Endothelial cell of hepatic sinusoid (primary cell): Measurements from ENCODE around the gene SAMD5.

Experiments used
- in situ Hi-C: cut with HindIII; loops from 2 replicates; pipeline ENCODE4 v1.10.0; 2017; ENCODE audit warnings: low sequenced_read_pairs

SAMD5 gene

DNA sequence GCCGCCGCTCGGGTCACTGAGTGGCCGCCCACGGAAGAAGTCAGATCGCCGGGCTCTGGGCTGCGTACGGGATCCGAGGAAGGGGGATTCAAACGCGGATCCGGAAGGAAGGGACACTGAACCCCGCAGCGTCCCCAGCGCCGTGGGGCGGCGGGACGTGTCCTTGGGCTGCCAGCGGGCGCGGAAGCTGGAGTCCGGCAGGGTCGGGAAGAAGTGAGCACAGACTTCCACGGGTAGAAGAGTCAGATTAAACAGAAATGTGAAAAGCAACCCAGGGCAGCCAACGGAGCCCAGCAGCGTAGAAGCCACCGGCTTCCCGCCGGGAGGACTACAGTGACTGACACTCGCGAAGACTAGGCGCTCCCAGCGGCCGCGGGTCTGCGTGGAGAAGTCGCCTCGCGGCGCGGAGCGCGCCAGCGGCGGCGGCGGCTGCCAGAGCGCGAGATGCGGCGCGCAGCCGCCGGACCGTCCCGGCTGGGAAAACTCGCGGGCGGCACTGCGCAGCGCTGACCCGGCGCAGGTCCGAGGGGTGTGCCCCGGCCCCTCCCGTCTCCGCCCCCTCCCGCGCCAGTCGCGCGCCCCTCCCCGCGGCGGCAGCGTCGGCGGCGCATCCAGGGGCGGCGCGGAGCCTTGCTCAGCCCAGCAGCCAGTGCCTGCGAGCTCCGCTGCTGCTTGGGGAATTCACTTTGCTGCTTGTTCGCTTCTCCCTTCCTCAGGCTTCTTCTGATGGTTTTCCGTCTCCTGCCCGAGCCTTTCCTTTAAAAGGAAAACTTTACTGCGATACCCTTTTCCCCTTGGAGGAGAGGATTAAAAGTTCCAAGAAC is at the start of gene SAMD5:
TSS of gene SAMD5 (plus strand) at position 649 of the 824 bp plus-strand sequence. CDS start 239 bp downstream, outside the sequence.
- in situ Hi-C loops, result no loop called here

DNA sequence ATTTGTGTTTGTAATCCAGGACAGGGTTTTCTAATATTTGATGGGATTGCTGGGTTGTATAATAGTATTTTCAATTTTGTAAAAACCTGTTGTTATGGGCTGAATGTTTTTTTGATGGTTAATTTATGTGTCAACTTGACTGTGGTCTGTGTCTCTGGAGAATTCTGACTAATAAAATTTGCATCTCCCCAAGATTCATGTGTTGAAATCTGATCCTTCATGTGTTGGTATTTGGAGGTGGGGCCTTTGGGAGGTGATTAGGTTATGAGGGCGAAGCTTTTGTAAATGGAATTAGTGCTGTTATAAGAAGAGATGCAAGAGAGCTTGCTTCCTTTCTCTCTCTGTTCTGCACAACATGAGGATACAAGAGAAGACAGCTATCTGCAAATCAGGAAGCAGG is 48.7 kb upstream of the SAMD5 start:
- in situ Hi-C loops, result no loop called here

DNA sequence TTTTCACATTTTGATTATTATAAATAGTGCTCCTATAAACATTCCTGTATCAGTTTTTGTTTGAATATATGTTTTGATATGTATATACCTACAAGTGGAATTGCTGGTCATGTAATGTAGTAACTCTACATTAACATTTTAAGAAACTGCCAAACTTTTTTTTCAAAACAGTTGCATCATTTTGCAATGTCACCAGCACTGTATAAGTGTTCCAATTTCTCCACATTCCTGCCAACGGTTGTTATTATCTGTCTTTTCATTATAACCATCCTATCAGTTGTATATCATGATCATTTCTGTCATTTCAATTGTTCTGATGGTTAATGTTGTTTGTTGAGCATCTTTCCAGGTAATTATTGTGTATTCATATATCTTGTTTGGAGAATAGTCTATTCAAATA is 44.8 kb upstream of the SAMD5 start:
- in situ Hi-C loops, result no loop called here

DNA sequence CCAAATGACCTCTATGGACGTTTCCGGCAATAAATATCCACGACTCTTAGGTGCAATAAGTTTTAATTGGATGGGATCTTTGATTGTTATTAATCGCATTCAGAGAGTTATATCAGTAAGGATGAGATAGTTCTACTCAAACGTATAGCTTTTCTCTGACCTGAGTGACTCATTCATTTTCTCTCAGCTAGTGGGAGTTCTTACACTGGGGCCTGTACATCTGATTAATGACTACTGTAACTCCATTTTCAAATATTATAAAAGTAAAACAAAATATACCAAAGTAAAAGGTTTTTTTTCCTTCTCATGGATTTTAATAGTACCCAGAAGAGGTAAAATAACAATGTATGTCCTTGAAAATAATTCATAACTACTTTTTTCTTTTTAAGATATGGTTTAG is 41.1 kb upstream of the SAMD5 start:
- in situ Hi-C loops, result no loop called here

DNA sequence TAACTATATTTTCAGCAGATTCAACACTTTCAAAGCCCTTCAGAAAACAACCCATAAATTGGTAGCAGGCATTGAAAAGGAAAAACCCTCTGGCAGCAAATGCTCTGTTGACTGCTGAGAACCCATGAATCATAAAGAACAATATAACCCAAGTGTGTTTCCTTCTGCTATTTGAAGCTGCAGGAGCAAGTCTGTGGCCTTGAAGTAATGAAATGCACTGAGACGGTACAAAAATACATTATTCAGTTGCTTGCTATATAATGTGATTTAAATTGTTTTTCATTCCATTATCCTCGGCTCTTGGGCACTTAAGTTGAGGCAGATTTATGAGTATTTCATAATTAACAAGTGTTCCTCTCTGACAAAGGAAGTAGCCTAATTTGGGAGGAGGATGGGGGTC is 40.6 kb upstream of the SAMD5 start:
- in situ Hi-C loops, result no loop called here

DNA sequence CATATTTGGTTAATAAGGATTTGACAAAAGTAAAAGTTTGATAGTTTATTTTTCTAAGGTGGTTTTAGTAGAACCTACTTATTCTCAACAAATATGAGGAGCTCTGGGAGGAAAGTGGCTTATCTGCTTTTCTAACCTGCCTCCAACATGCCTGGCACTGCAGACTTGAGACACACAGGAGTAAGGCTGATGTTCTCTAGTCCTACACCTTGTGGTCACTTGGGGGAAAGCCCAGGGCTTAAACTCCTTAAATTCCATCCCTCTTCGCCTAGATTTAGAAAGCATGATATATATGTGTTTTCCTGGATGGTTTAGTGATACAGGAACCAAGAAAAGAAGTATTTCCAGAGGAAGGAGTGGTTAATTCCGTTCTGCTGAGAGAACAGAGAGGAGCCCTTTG is 39.9 kb upstream of the SAMD5 start:
- in situ Hi-C loops, result no loop called here

DNA sequence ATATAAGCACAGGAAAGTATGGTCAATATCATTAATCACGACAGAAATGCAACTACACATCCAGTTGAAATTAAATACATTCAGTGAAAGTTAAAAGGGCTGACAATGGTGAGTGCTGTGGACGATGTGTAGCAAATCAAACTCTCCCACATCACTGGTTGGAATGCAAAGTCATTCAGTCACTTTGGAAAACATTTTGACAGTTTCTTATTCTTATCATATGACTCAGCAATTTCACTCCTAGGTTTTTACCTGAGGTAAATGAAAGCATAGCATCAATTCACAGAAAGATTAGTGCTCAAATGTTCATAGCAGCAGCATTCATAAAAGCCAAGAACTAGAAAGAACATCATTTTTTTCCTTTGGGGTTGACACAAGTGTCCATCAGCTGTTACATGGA is 28.6 kb upstream of the SAMD5 start:
- in situ Hi-C loops, result no loop called here

DNA sequence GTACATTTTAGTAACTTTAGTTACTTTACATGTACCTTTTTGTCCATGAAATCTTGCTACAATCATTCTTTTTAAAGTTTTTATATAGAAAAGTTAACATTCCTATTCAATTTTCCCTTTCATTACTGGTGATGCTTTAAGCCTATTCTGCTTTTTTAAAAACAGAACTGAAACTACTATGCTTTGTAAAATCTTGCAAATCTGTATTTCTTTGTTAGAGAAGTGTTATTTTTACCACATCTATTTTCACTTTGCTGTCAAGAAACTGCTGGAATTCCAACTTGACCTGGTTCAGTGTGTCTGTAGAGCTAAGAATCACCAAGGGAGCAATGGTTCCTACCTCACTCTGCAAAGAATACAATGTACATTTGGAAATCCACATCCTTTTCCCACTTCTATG is 21.8 kb upstream of the SAMD5 start:
- in situ Hi-C loops, result no loop called here

DNA sequence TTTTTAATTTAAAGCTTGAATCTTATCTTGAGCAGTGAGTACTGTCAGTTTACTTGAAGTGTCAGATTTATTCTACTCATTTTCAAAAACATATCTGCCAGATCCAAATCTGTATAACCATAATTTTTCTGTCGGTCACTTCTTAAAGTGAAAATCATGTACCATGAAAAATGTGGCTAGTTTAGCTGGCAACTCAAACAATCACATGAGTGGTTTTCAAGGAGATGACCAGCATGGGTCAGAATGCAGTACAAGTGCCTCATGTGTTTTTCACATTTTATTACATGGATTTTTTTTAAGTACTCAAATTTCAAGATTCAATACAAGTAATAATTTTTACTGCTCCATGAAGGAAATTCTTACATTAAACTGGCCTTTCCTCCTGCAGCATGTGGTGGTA is 11.0 kb upstream of the SAMD5 start:
- in situ Hi-C loops, result no loop called here

DNA sequence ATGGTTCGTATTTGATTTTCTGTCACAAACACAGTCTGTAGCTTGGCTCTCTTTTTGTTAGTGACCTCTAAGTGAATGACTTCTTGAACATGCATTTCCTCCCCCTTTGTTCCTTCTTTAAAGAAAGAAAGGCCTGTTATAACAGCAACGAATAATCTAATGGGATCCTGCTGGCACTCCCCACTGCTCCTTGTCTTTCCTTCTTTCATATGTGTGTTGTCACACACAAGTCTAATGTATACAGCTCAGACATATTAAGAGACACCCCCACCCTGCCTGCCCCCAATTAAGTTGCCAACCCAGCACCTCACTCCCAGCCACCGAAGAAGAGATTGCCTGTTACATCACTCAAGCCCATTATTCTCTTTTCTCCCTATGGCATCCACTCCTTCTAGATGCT is 4.9 kb upstream of the SAMD5 start:
- in situ Hi-C loops, result no loop called here

DNA sequence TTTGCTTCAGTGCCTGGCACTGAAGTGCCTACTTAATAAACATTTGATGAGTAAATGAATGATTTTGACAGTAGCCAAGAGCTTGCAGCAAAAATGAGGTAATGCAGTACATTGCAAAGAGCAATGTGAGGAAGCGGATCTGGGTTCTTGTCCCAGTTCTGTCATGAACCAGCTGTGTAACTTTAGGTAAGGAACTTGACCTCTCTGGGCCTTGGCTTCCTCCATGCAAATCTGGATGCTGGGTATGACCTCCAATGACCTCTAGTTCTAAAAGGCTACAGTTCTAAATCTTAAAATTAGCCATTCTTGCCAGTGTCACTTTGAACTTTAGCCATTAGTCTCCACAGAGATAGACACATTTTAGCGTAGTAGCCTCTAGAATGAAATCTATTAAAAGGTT is 3.6 kb upstream of the SAMD5 start:
- in situ Hi-C loops, result no loop called here

DNA sequence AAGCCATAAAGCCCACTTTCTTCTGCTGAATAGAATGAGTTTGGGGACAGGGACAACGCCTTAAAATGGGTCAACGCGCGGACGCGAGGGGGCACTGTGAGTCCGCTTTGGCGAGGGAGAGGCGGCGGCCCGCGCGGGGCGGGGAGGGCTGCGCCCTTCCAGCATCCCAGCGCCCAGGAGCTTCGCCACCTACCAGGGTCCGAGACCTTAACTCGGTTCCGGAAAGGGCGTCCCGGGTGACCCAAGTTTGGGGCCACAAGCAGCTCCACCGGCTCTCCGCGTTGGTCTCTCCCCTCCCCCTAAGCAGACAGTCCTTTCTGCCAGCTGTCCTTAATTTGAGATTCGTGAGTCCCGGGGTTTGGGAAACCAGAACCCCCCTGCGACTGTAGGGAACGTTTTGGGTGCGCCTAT is 1.8 kb upstream of the SAMD5 start:
- in situ Hi-C loops, result no loop called here

DNA sequence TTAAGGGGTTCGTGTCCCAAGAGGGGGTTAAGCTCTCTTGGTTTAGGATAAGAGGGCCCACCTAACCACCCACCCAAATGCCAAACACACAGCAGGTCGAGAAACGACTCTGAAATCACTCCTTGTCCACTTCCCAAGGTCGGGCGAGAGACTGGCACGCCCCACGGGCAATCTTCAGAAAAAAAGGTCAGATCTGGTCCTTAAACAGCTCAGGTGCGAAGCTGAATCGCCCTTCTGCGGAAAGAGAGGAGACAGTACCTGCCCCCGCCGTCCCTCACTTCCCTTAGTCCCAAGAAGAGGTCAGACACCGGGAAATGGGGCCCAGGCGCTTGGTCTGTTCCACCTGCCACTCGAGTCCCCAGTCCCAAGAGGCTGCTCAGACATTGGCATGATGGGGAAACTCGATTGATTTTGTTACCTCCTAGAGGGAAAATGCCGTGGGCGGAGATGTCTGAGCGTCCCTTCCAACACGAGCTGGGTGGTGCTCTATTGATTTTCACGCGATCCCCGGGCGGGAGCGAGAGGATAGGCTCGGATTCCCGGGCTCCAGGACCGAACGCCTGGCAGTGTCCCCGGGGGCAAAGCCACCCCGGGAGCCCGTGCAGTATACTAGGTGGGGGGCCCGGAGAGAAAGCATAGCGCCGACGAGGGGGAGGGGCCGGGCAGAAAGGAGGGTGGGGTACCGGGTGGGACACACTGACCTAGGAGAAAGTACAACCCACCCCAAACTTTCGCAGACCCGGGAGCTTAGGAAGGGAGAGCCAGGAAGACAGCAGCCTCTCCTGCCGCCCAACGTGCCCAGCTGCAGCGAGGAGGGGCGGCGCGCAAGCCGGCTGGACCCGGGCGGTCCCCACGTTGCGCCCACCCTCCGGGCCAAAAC is 1.1 kb upstream of the SAMD5 start:
- in situ Hi-C loops, result no loop called here

DNA sequence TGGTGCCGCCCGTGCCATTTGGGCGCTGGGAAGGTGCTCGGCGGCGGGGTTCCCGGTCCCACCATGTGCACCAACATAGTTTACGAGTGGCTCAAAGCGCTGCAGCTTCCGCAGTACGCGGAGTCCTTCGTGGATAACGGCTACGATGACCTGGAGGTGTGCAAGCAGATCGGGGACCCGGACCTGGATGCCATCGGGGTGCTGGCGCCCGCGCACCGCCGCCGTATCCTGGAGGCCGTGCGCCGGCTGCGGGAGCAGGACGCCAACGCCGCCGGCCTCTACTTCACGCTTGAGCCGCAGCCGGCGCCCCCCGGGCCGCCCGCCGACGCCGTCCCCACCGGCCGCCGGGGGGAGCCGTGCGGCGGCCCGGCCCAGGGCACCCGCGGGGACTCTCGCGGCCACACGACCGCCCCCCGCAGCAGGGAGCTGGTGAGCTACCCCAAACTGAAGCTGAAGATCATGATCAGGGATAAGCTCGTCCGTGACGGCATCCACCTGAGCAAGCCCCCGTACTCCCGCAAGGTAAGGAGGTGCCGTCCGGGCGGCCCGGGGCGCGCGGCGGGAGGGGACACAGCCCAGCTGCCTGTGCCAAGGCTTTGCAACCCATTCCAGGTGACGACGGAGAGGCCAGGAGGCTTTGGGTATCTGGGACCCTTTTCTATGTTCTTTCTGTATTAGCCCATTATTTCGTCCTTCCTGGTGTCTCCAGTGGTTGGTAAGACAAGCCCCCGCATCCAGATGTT is 547 bp downstream of the SAMD5 start:
- in situ Hi-C loops, result no loop called here

DNA sequence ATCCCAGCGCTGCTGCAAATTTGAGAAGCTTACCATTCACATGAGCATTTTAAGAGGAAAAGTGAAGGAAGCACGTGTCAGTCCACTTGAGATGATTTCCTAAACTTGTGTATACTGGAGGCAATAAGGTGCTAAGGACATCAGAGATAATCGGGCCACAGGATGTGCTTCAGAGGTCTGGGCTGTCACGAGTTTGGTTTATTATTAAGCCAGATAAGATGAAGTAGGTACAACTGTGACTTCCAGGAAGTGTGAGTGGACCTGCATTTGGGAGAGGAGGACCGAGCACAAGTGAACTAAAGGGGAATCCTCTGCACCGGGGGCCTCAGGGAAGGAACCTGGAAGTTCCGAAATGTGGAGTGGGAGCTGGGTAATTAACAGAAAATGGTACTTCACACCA is 1.4 kb downstream of the SAMD5 start:
- in situ Hi-C loops, result loop anchor here (5.0 kb wide), 2 partner anchors 77 to 657 kb away; no protein-coding TSS in a partner anchor

DNA sequence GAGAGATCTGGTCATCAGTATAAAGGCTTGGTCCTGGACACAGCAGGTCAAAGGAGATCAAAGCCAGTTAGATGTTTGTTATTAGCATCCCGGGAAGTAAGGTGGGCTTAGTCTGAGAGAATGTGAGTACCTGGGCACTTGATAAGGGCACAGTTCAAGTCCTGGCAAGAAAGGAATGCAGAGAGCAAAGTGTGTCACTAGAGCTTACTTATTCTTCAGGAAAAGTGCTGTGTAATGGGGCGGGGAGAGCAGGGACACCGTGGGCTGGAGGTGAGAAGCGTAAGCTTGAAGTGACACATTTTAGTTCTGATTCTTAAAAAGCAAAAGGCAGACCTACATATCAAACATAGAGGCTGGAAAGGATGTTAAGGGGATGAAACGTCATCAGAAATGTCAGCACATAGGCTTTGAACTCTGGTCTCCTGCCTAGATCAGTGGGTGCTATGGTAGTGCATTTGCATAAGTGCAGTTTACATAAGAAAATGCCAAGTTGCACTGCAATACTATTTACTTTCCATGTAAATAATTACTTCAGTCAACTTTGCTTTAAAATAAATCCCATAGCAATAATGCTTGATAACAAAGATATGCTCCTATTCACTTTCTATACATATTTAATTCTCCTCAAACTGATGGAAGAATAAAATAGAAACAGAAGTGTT is 2.6 kb downstream of the SAMD5 start:
- in situ Hi-C loops, result loop anchor here (5.0 kb wide), 2 partner anchors 76 to 656 kb away; no protein-coding TSS in a partner anchor

DNA sequence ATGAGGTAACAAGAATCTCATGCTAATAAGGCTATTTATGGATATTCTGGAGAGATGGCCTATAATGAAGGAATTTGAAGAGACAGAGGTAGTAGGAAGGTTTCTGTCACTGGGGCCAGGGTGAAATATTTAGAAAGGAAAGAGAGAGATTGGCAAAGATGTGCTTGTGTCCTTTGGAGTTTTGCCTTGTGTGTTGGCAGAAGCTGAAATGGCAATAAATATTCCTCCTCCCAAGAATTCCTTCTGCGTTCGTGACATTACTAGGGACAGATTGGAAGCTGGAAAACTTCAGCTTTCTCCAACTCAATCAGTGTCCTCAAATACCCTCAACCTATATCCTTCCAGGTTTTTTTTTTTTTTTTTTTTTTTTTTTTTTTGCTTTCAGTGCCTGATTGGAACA is 6.3 kb downstream of the SAMD5 start:
- in situ Hi-C loops, result loop anchor here (5.0 kb wide), 2 partner anchors 72 to 652 kb away; no protein-coding TSS in a partner anchor

DNA sequence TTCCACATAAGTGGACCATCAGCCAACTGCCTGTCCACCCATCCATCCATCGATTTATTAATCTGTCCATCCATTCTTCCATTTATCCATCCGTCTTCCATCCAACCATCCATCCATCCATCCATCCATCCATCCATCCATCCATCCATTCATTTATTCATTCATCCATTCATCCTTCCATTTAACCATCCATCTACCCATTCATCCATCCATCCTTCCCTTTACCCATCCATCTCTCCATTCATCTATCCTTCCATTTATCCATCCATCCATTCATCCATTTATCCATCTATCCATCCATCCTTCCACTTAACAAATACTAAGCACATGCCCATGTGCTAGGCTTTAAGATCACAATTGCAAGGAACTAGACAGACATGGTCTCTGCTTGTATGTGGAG is 6.8 kb downstream of the SAMD5 start:
- in situ Hi-C loops, result no loop called here

DNA sequence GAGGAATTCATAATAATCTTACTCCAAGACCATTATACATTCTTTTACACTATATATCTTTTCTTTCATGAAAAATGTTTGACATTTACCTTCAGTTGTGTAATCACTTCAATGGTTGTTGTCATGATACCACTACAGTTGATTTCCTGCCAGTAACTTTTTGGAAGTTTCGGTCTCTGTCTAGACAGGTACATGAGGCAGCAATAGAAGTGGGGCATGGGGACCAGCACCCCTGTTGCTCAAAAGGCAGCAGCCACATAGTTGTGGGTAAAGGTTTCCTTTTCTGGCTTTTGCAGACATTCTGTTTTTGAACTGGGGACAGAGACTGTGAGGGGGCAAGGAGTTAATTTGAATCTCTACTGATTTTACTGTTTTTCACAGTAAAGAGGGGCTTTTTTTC is 14.1 kb downstream of the SAMD5 start:
- in situ Hi-C loops, result no loop called here

DNA sequence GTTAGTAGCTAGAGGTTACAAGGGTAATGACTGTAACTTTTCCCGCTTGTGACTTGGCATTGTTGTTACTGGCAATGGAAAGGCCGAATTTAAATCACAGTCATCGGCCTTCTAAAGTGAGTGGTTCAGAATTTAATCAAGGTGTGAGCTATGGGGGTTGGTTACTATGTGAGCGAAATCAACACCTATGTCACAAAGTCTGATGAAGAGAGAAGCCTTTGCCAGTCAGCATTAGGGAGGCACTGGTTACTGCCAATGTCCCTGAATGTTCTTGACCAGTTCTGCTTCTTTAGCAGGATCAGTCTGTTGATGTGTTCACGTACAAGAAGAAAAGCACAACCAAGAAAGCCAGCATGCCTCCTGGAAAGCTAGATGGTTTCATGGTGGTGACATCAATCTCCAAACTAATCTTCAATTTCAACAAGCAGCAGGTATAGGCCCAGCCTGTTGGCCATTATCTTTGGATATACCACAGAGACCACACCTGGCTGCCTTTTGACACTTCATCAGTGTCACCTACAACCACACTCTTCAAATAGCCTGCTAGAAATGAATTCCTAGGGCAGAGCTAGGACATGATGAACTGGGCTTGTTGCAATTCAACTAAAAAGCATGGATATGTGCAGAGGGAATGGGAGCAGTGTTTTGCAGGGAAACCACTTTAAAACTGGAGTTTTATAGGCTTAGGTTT is 17.2 kb downstream of the SAMD5 start:
- in situ Hi-C loops, result no loop called here
